ENCODE results near the gene OR8B8. TPM values are rescaled to one million over a fixed set of nuclear protein-coding genes. Genes with fewer than 3 reads are reported as not detected.
A peak's percentile ranks its signal among the peaks of the same experiment; 100 is the strongest.
"Not testable (repeated sequence)": the region's sequence is repeated elsewhere in the genome, so short reads cannot be mapped to it uniquely, and the experiment has no call there.

The OR8B8 gene
- total RNA-seq, 1 donor from 2014 or later: not detected

DNA sequence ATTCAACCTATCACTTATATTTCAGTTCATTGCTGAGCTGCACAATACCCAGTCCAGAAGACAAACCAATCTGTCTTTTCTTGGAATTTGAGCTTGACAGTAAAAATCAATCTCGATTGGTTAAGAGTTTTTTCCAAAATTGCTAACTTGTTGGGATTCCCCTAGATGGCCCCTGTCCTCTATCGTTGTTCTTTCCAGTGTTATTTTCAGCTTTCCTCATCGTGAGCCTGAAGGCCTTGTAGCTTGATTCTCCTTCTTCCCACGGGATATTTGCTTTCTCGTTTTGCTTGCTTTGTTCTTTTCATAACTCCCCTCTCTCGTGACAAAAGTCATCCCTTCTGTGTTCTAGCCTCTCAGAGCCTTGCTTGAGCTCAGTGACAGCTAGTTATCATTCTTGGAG is 3.1 kb downstream of the OR8B8 start:
- no peak for DNase-seq (ENCODE audit: low read depth)

DNA sequence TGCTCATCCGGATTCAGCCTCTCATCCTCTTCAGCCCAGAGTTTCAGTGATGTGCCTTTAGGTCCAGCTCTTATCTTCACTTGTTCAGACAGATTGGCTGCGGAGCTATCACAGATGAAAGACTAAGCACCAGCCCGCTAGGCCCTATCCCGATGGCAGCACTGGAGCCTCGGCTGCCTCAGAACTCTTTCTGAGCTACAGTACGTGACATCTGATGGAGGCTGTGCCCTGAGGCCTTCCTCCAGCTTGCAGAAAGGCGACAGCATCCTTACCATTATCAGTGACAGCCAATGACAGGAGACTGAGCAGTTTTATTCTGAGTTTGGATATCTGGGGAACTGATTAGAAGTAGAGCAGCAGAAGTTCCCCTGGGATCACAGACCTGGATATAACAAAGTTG is 4.0 kb downstream of the OR8B8 start:
- DNase-seq (ENCODE audit: low read depth): no peak

DNA sequence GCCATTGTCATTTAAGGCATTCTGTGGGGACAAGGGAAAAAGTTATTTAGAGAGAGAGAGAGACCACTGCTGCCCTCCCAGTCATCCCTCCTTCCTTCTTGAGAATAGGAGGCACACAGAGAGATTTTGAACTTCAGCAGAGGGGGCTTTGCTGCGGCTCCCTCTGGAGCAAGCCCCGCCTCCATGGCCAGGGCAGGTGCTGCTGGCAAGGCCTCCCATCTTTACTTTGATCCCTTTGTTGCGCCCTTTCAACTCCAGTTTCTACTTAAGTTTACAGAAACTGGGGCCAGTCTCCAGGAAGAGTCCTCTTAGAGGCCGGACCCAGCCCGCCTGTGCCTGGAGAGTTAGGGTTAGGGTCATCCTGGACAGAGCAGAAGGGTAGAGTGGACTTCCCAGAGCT is 4.4 kb downstream of the OR8B8 start:
- no peak for DNase-seq (ENCODE audit: low read depth)

DNA sequence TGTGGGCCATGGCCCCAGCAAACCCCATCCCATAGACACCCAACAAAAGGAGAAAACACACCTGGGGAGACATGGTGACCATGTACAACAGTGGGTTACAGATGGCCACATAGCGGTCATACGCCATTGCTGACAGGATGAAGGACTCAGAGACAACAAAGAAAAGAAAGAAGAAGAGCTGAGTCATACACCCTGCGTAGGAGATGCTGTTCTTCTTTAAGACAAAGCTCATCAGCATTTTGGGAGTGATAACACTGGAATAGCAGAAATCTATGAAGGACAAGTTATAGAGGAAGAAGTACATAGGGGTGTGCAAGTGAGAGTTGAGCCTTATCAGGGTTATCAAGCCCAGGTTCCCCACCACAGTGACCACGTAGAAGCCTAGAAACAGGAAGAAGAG is 4.9 kb downstream of the OR8B8 start:
- DNase-seq (ENCODE audit: low read depth): no peak

DNA sequence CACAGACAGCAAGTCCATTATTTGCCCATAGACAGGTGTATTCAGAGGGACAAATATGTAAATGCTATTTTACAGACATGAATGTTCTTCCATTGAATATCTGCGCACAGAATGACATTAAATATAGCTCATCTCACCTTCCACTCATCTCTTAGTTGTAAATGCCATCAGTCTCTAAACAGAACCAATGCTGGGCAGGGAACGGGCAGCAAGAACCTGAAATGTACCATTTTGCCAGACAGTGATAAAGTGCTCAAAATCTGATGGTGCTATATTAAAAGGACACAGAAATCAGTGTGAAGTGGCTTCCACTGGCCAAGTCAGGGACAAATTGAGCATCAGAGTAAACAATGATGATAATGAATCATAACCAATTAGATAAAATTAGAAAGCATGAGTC is 10.8 kb downstream of the OR8B8 start:
- DNase-seq (ENCODE audit: low read depth): no peak

DNA sequence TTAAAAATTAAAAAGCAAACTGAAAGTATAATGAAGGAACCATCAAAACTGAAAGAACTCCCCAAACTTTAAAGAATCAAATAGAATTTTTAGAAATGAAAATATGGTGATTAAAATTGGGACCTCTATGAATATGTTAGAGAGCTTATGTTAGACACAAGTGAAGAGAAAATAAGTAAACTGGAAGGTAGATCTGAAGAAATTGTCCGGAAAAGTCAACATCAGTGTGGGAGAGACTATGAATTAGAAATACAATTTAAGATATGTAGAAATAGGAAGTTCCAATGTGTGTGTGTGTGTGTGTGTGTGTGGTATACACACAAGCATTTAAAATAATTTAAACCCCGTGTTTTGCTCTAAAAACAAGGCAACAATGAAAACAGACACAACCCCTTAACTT is 15.9 kb downstream of the OR8B8 start:
- no peak for DNase-seq (ENCODE audit: low read depth)

DNA sequence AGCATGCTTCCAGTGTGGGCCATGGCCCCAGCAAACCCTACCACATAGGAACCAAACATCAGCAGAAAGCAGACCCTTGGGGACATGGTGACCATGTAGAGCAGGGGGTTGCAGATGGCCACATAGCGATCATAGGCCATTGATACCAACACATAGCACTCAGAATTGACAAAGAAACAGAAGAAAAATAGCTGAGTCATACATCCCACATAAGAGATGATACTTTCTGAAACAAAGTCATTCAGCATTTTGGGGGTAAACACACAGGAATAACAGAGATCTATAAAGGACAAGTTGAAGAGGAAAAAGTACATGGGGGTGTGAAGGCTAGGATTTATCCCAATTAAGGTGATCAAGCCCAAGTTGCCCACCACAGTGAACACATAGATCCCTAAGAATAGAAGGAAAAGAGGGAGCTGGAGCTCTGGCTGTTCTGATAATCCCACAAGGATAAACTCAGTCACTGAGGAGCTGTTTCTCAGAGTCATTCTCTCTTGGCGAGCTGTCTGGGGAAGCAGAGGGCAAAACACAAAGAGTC is 21.0 kb downstream of the OR8B8 start, which contains the start of gene OR8B4:
Gene OR8B4 (minus strand): TSS at position 488 of the 538 bp plus-strand sequence. CDS start 0 bp downstream, at position 488.
- no peak for DNase-seq (ENCODE audit: low read depth)

DNA sequence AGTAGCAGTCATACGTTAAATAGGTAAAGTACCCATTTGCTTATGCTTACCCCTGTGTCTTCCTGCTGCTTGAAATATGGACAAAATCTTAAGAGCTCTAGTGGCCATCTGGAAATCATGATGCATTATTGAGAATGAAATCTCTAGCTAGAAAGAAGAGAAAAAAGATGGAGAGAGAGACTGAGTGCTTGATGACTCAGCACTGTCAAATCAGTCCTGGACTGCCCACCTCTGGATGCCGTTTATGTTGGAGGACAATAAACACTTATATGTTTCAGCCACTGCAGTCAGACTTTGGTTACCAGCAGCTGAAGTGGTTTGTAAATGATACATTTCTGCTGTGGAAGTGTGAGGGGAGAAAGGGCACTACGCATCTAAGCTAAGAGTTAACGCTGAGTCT is 24.5 kb downstream of the OR8B8 start:
- no peak for DNase-seq (ENCODE audit: low read depth)

DNA sequence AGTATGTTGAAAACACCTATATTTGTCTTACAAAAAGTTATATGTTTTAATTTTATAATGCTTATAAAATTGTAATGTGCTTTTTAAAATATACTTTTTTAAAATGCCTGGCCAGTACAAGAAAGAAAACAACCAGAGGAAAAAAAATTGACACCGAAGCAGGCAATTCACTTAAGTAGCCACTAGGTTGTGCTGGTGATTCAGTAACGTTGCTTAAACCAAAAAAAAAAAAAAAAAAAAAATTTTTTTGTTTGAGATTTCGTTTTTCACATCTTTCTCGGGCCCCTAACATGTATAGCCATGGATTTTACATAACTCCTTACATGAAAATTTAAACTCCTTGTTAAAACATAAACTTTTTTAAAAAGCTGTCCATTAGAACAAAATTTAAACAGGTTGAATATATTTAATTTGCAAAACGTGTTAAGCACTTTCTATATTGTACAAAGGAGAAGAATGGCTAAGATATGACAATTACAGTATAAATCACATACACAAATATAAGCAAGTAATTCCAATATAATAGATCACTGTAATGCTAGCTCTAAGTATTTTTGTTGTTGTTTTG is 30.1 kb downstream of the OR8B8 start:
- peak; percentile 38 for DNase-seq (ENCODE audit: low read depth)

DNA sequence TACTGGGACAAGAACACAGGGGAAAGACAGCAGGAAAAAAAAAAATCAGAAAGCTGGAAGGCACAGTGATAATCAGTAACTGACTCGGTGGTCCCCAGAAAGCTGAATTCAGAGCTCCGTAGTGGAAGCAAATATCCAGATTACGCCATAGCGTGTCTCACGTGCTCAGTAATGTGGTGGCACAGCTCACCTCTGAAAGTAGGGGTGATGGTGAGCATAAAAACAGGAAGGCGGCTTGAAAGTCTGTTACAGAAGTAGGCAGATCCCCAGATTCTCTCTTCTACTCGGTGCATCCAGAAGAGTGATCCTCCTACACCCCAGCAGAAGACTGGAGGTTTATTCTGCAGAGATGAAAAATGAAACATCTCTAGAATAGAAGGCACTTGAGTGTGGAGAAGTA is 35.6 kb downstream of the OR8B8 start:
- DNase-seq (ENCODE audit: low read depth): no peak

DNA sequence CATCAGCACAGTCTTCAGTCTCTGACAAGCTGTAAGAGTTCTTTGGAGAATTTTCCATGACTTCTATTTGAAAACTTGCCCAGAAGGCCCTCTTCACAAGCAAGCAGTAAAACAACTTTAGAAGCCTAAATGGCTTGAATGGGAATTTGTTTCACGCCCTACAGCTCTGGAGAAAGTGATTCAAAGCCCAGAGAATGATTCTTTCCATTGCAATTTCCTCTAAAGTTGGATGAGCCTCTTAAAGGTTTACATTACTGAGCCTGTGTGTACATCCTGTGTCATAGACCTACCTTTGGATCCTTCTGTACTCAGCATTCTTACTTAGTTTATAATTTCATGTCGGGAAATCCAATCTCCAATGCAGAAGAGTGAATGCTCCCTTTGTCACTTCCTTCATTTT is 39.9 kb downstream of the OR8B8 start:
- DNase-seq (ENCODE audit: low read depth): no peak

DNA sequence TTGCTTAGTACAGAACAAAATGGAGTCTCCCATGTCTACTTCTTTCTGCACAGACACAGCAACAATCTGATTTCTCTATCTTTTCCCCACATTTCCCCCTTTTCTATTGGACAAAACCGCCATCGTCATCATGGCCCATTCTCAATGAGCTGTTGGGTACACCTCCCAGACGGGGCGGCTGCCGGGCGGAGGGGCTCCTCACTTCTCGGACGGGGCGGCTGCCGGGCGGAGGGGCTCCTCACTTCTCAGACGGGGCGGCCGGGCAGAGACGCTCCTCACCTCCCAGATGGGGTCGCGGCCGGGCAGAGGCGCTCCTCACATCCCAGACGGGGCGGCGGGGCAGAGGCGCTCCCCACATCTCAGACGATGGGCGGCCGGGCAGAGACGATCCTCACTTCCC is 42.3 kb downstream of the OR8B8 start:
- DNase-seq (ENCODE audit: low read depth): not testable (repeated sequence)

DNA sequence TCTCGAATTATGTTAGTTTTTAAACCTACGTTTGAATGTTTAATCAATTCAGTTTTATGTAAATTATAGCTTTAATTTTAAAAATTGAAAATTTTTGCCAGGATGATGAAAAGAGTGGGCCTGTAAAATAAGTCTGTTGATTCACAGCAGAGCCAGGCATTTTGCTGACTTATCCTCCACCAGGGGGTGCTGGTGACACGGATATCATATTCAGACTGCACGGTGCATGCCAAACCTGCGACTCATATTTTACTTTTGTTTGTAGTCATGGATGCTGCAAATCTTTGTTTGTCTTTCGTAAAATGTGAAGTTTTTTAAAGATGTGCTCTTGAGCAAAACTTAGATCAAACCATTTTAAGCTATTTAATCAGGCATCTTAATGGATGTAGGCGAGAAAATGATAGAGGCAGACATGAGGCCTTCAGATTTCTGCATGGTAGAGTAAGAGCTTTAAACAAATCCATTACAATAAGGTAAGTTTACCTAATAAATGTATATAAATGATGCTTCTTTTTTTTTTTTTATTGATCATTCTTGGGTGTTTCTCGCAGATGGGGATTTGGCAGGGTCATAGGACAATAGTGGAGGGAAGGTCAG is 43.1 kb downstream of the OR8B8 start:
- DNase-seq (ENCODE audit: low read depth): peak; percentile 81

DNA sequence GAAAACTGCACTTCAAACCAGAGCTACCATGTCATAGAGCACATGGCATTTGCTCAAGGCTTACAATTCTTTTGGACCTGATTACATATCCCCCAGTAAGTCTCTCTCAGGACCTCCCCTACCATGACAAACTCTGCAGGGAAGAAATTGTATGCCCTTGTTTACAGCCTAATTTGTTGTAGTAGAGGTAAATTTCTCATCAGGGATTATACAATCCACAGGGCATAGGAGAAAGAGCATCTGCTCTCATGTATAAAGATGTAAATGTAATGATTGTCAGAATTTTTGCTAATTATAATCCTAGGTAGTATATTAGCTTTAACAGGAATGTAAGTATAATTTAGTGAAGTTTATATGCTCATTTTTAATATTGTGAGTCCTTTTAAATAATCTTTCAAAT is 46.6 kb downstream of the OR8B8 start, which contains the start of gene OR8B3:
Gene OR8B3 (minus strand): TSS at position 101 of the 400 bp plus-strand sequence. CDS start 1,673 bp downstream, outside the sequence.
- no peak for DNase-seq (ENCODE audit: low read depth)

DNA sequence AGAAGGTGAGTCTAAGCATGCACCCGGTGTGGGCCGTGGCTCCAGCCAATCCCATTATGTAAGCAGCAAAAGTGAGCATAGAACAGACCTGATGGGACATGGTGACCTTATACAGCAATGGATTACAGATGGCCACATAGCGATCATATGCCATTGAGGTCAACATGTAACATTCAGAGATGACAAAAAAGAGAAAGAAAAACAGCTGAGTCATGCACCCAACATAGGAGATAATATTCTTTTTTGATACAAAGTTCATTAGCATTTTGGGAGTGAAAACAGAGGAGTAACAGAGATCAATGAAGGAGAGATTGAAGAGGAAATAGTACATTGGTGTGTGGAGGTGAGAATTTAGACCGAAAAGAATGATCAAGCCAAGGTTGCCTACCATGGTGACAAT is 48.6 kb downstream of the OR8B8 start:
- not testable (repeated sequence) for DNase-seq (ENCODE audit: low read depth)

DNA sequence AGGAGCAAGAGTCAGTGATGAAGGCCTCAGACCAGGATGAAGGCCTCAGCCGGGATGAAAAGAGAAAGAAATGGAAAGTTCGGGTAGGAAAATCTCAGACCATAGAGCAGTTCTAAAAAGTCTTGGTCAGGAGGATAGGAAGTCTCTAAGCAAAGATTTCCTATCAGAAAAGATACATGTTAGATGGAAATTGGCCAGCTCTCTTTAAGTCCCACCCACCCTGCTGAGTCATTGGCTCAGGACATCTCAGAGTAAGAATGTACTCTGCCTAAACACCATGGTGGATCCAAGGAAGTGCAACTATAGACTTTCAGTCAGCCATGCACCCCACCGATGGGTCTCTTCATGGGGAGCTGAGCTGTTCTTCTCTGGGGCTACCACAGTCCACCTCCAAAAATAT is 51.1 kb downstream of the OR8B8 start:
- no peak for DNase-seq (ENCODE audit: low read depth)

Other genes starting within 250 kb of the OR8B8 start
- not detected in 2 replicates for gene OR8G1, start 204.6 kb downstream of the OR8B8 start, total RNA-seq
- not detected in 2 replicates for gene OR8G5, start 189.3 kb downstream of the OR8B8 start, total RNA-seq
- gene OR8D1, start 131.7 kb downstream of the OR8B8 start, total RNA-seq: not detected in 2 replicates
- gene OR8D2, start 125.5 kb downstream of the OR8B8 start, total RNA-seq: not detected in 2 replicates
- gene OR8B2, start 61.2 kb downstream of the OR8B8 start, total RNA-seq: not detected in 2 replicates
- gene OR8B3, start 46.7 kb downstream of the OR8B8 start, total RNA-seq: not detected in 2 replicates
- not detected in 2 replicates for gene OR8B4, start 20.8 kb downstream of the OR8B8 start, total RNA-seq
- gene OR8B12, start 98.0 kb upstream of the OR8B8 start, total RNA-seq: not detected in 2 replicates
- not detected in 2 replicates for gene OR8A1, start 124.3 kb upstream of the OR8B8 start, total RNA-seq
- gene PANX3, start 165.7 kb upstream of the OR8B8 start, total RNA-seq: not detected in 2 replicates
- gene TBRG1, start 177.2 kb upstream of the OR8B8 start, total RNA-seq: 21.7 and 23.8 TPM in 2 replicates
- gene SIAE, start 228.0 kb upstream of the OR8B8 start, total RNA-seq: 14.4 and 14.8 TPM in 2 replicates
- 4.6 and 7.7 TPM in 2 replicates for gene SPA17, start 228.2 kb upstream of the OR8B8 start, total RNA-seq